HepG2 (cell line): ENCODE measurements around the gene CPNE8. TPM values are rescaled to one million over a fixed set of nuclear protein-coding genes. Genes with fewer than 3 reads are reported as not detected.

Source experiments
- ATAC-seq: fragments of 200-7000 bp; cut with Tn5 transposase; 3 replicates; pipeline ENCODE4 v1.9.1; 2020; ENCODE audit warnings: mild to moderate bottlenecking, moderate library complexity
- BruUV-seq: library from RNA; stranded (reverse); fragments of 400-500 nt; replicated peaks from 2 replicates; lab custom pipeline; 2021; lab: Mats Ljungman, UMichigan
- CTCF ChIA-PET: fragments of 300-600 bp; formaldehyde crosslinking; extraction: SDS; loops from one replicate; lab custom pipeline; 2021; ENCODE audit warnings: low total read pairs, inconsistent platforms, low intra/inter-chr PET ratio; lab: Yijun Ruan, JAX
- POLR2A ChIA-PET: fragments of 350-600 bp; sonication (Branson Sonifier 250); formaldehyde crosslinking; loops from one replicate; lab custom pipeline; 2020; ENCODE audit warnings: antibody characterized with exemption, inconsistent platforms; lab: Yijun Ruan, JAX
- DNase-seq: peaks from one replicate; pipeline ENCODE4 v3.0.0-alpha.2; 2015; ENCODE audit warnings: low spot score
- FAIRE-seq: peaks from 3 replicates; lab custom pipeline; 2011; peaks lifted over from hg19 to GRCh38; lab: Jason Lieb, UNC
- H2AFZ ChIP-seq: one replicate; pipeline ENCODE4 v1.6.1; 2011; ENCODE audit warnings: low read length, inconsistent platforms
- H3K27ac ChIP-seq: fragments of 300-600 bp; 3 replicates; pipeline ENCODE4 v1.8.0; 2011; ENCODE audit warnings: mixed run types, mild to moderate bottlenecking, mixed read lengths, low read length, inconsistent platforms; ENCODE audit not compliant: insufficient read depth; ENCODE audit errors: extremely low read length
- H3K27me3 ChIP-seq, 2 experiments: fragments of 200-600 bp in 1 of 2; 2 replicates in 1 of 2; 3 replicates in 1 of 2; pipeline versions ENCODE4 v1.6.0 to v1.8.0; 2011; ENCODE audit warnings: low read length in 2 of 2, mild to moderate bottlenecking in 2 of 2, moderate library complexity in 2 of 2, inconsistent platforms in 1 of 2; ENCODE audit not compliant: insufficient read depth in 2 of 2, control insufficient read depth in 1 of 2
- H3K36me3 ChIP-seq, 2 experiments: fragments of 200-600 bp in 1 of 2; replicated peaks in 1 of 2; 2 replicates in 1 of 2; 3 replicates in 1 of 2; pipeline versions ENCODE4 v1.5.1 to v1.8.0; 2011; ENCODE audit warnings: low read length in 2 of 2, inconsistent platforms in 1 of 2; ENCODE audit not compliant: insufficient read depth in 2 of 2, control insufficient read depth in 1 of 2
- H3K4me1 ChIP-seq: 2 replicates; pipeline ENCODE4 v1.5.1; 2012; ENCODE audit warnings: low read length, inconsistent platforms; ENCODE audit not compliant: insufficient read depth
- H3K4me2 ChIP-seq: 2 replicates; pipeline ENCODE4 v1.6.0; 2011; ENCODE audit warnings: low read depth, low read length, inconsistent platforms
- H3K4me3 ChIP-seq, 3 experiments: fragments of 200-600 bp in 1 of 3; sonication (generic), shearing (Covaris generic) in 1 of 3; replicated peaks in 1 of 3; 2 replicates each; pipeline ENCODE4 v1.5.1; 2011 to 2016; ENCODE audit warnings: low read length in 3 of 3, inconsistent platforms in 2 of 3, low read depth in 2 of 3, mild to moderate bottlenecking in 2 of 3, control low read depth in 1 of 3, mixed read lengths in 1 of 3; ENCODE audit not compliant: insufficient read depth in 1 of 3
- H3K79me2 ChIP-seq: one replicate; pipeline ENCODE4 v1.6.1; 2011; ENCODE audit warnings: low read length, inconsistent platforms; ENCODE audit not compliant: insufficient read depth
- H3K9ac ChIP-seq: 2 replicates; pipeline ENCODE4 v1.6.0; 2011; ENCODE audit warnings: mild to moderate bottlenecking, low read depth, low read length, inconsistent platforms; ENCODE audit not compliant: insufficient read depth
- H3K9me3 ChIP-seq: 2 replicates; pipeline ENCODE4 v1.5.1; 2012; ENCODE audit warnings: mild to moderate bottlenecking, low read length
- H4K20me1 ChIP-seq: 2 replicates; pipeline ENCODE4 v1.6.0; 2011; ENCODE audit warnings: inconsistent platforms, mild to moderate bottlenecking, low read length, moderate library complexity; ENCODE audit not compliant: insufficient read depth
- AHDC1 ChIP-seq: sonication (generic); formaldehyde crosslinking; IDR thresholded peaks from 2 replicates; pipeline ENCODE4 v1.5.1; 2020; ENCODE audit warnings: mild to moderate bottlenecking, missing genetic modification reagents, borderline replicate concordance
- CCAR2 ChIP-seq: fragments of 200-400 bp; formaldehyde crosslinking; optimal IDR thresholded peaks from 2 replicates; pipeline ENCODE3; 2018; ENCODE audit warnings: low read depth, mild to moderate bottlenecking, low read length, moderate library complexity
- EEA1 ChIP-seq: sonication (generic); formaldehyde crosslinking; IDR thresholded peaks from 2 replicates; pipeline ENCODE4 v1.5.1; 2020; ENCODE audit warnings: mild to moderate bottlenecking, missing genetic modification reagents, borderline replicate concordance
- HDAC2 ChIP-seq: sonication (generic); formaldehyde crosslinking; IDR thresholded peaks from 2 replicates; pipeline ENCODE4 v1.4.0; 2020; ENCODE audit warnings: missing genetic modification reagents
- NCOA2 ChIP-seq: sonication (generic); formaldehyde crosslinking; IDR thresholded peaks from 2 replicates; pipeline ENCODE4 v1.8.0; 2022; ENCODE audit warnings: inconsistent platforms
- POLR2G ChIP-seq: fragments of 200-400 bp; formaldehyde crosslinking; IDR thresholded peaks from 2 replicates; pipeline ENCODE4 v1.6.1; 2018; ENCODE audit warnings: mild to moderate bottlenecking, low read depth, low read length, moderate library complexity
- REST ChIP-seq, 2 experiments: IDR thresholded peaks; 2 replicates each; pipeline ENCODE4 v1.6.1; 2011 to 2012; ENCODE audit warnings: low read length in 2 of 2, borderline replicate concordance in 1 of 2, low read depth in 1 of 2, mild to moderate bottlenecking in 1 of 2, moderate library complexity in 1 of 2
- SRSF1 ChIP-seq: fragments of 200-400 bp; formaldehyde crosslinking; optimal IDR thresholded peaks from 2 replicates; pipeline ENCODE3; 2017; ENCODE audit warnings: mild to moderate bottlenecking, low read depth, low read length, moderate library complexity
- TIGD3 ChIP-seq: sonication (generic); formaldehyde crosslinking; IDR thresholded peaks from 2 replicates; pipeline ENCODE4 v1.5.1; 2020; ENCODE audit warnings: mild to moderate bottlenecking, missing genetic modification reagents, borderline replicate concordance
- ZBTB1 ChIP-seq: sonication (generic); formaldehyde crosslinking; IDR thresholded peaks from 2 replicates; pipeline ENCODE4 v1.4.0; 2020; ENCODE audit warnings: missing genetic modification reagents, borderline replicate concordance
- ZFX ChIP-seq: sonication (generic); formaldehyde crosslinking; IDR thresholded peaks from 2 replicates; pipeline ENCODE4 v1.4.0; 2020; ENCODE audit warnings: mild to moderate bottlenecking, low read depth, missing genetic modification reagents, moderate library complexity
- ZSCAN22 ChIP-seq: sonication (generic); formaldehyde crosslinking; IDR thresholded peaks from 2 replicates; pipeline ENCODE4 v1.4.0; 2020; ENCODE audit warnings: mild to moderate bottlenecking, missing genetic modification reagents
- in situ Hi-C: cut with HindIII; loops from 2 replicates; pipeline ENCODE4 v1.10.0; 2017; ENCODE audit warnings: low pct_unique_long_range_greater_than_20kb; ENCODE audit not compliant: extremely low pct_ligation_motif_present
- intact Hi-C: fragments of 100-400 bp; cut with micrococcal nuclease; formaldehyde crosslinking; loops from one replicate; pipeline ENCODE4 v1.10.0; 2022; ENCODE audit not compliant: unreplicated experiment
- polyA plus RNA-seq, 8 experiments: library from polyadenylated mRNA; depleted of rRNA in 3 of 8; stranded (reverse) in 7 of 8; unstranded in 1 of 8; fragments of >200 nt; fragmentation: Illumina TruSeq in 4 of 8; extraction: Trizol in 4 of 8; gene quantifications; 2 replicates each; pipeline versions ENCODE4 v1.2.1 to v1.2.3, GENCODE V29; 2011 to 2016; ENCODE audit warnings: low read depth in 4 of 8, missing spikeins in 1 of 8, mixed read lengths in 1 of 8; ENCODE audit not compliant: insufficient read depth in 1 of 8
- total RNA-seq, 5 experiments: library from RNA; depleted of rRNA; stranded (reverse); fragments of >200 nt; fragmentation: Illumina TruSeq; extraction: Trizol; gene quantifications; 2 replicates each; pipeline ENCODE4 v1.2.3, GENCODE V29; 2016; ENCODE audit warnings: low read depth in 1 of 5

CPNE8 gene
- total and polyA plus RNA-seq, 2 of the 13 experiments (the other 11 are each of a cell fraction or from before 2014, with no cell fraction given): 2.4 to 2.7 TPM

- Histone ChIP-seq H3K4me2 (no peak overlapping the region), H3K27ac (no peak overlapping the region), H3K79me2 (no peaks in the 10 kb centered on the region), H3K4me1 (peaks cover 20% of the 10 kb centered on the region), H3K36me3 (no peaks in the 10 kb centered on the region), H3K9me3 (no peaks in the 10 kb centered on the region), H3K4me3 (no peak overlapping the region), H3K27me3 (no peaks in the 10 kb centered on the region; a peak in 1 of 5 replicates), H2AFZ (no peak overlapping the region), H4K20me1 (no peaks in the 10 kb centered on the region), H3K9ac (no peak overlapping the region)
- intact Hi-C loops: loop anchor here (1.0 kb wide), 1 partner anchor 12 kb away; the partner anchor contains the start of gene CPNE8
- FAIRE-seq (no peak), DNase-seq (no peak), ATAC-seq (no peak)
- POLR2A ChIA-PET: interaction anchor here (1.5 kb wide), 1 partner anchor 13 kb away, joined by 15 read pairs; the partner anchor contains the start of gene CPNE8
- in situ Hi-C loops: no loop called here
- BruUV-seq: no TSS peak
- CTCF ChIA-PET: no interaction called here
- TF ChIP-seq REST (IDR thresholded peaks at IDR 0.05; ENCODE audit: borderline replicate concordance in 1 of 2, low read depth in 1 of 2, low read length in 2 of 2): no peak
- TF ChIP-seq HDAC2: no peak
- no peak for TF ChIP-seq ZBTB1 (CRISPR knock-in tag)
- TF ChIP-seq ZSCAN22 (CRISPR knock-in tag): no peak
- no peak for TF ChIP-seq AHDC1 (CRISPR knock-in tag)
- no peak for TF ChIP-seq POLR2G
- TF ChIP-seq ZFX (CRISPR knock-in tag): no peak
- TF ChIP-seq CCAR2: no peak
- no peak for TF ChIP-seq SRSF1
- TF ChIP-seq NCOA2 (CRISPR knock-in tag): no peak
- TF ChIP-seq EEA1 (CRISPR knock-in tag): no peak
- no peak for TF ChIP-seq TIGD3 (CRISPR knock-in tag)
These were observed 12.4 kb downstream of the CPNE8 start for GRCh38 chr12:38892976-38893375.
